RWPE2 (cell line): ENCODE data around the gene MED16.
"Not testable (repeated sequence)": the region's sequence is repeated elsewhere in the genome, so short reads cannot be mapped to it uniquely, and the experiment has no call there.

Experiments
- ATAC-seq: fragments of 200-7000 bp; cut with Tn5 transposase; 3 replicates; pipeline ENCODE4 v1.9.1; 2021; ENCODE audit warnings: low read depth
- DNase-seq: peaks from one replicate; pipeline ENCODE4 v3.0.0-alpha.2; 2020; ENCODE audit warnings: low spot score
- H3K27ac ChIP-seq: fragments of 450-650 bp; 2 replicates; pipeline ENCODE4 v1.5.1; 2017; ENCODE audit warnings: mild to moderate bottlenecking; ENCODE audit not compliant: poor library complexity, severe bottlenecking
- H3K27me3 ChIP-seq: fragments of 250-450 bp; sonication (Bioruptor Pico); 2 replicates; pipeline ENCODE4 v1.5.1; 2021; ENCODE audit warnings: mild to moderate bottlenecking, moderate library complexity; ENCODE audit not compliant: insufficient read depth, poor library complexity, severe bottlenecking
- H3K36me3 ChIP-seq: fragments of 250-450 bp; sonication (Bioruptor Pico); 2 replicates; pipeline ENCODE4 v1.5.1; 2020; ENCODE audit warnings: low read depth, mild to moderate bottlenecking, moderate library complexity
- H3K4me1 ChIP-seq: fragments of 250-450 bp; sonication (Bioruptor Pico); 2 replicates; pipeline ENCODE4 v1.5.1; 2021; ENCODE audit warnings: mild to moderate bottlenecking, moderate library complexity; ENCODE audit not compliant: insufficient read depth, poor library complexity, severe bottlenecking
- H3K4me3 ChIP-seq: fragments of 250-450 bp; sonication (Bioruptor Pico); 2 replicates; pipeline ENCODE4 v1.5.1; 2021; ENCODE audit warnings: mild to moderate bottlenecking, moderate library complexity; ENCODE audit not compliant: severe bottlenecking
- H3K9me3 ChIP-seq: fragments of 250-450 bp; sonication (Bioruptor Pico); 2 replicates; pipeline ENCODE4 v1.5.1; 2021; ENCODE audit warnings: mild to moderate bottlenecking, moderate library complexity; ENCODE audit not compliant: severe bottlenecking
- CTCF ChIP-seq: fragments of 450-650 bp; IDR thresholded peaks from one replicate; pipeline ENCODE4 v1.5.1; 2017; ENCODE audit warnings: mild to moderate bottlenecking, moderate library complexity; ENCODE audit not compliant: poor library complexity, severe bottlenecking

MED16 gene

GRCh38 chr19:853014-853585 lies 39.9 kb downstream of the MED16 start:
- H3K4me3 ChIP-seq = no peak overlapping the region
- ATAC-seq = no peak
- H3K9me3 ChIP-seq = no peaks in the 10 kb centered on the region
- H3K27me3 ChIP-seq = peaks cover 16% of the 10 kb centered on the region
- no peak for DNase-seq
- H3K27ac ChIP-seq = no peak overlapping the region
- TF ChIP-seq CTCF = no peak
- H3K4me1 ChIP-seq = no peaks in the 10 kb centered on the region
- H3K36me3 ChIP-seq = no peaks in the 10 kb centered on the region

- peaks cover 22% of the 10 kb centered on the region for H3K27me3 ChIP-seq
- no peaks in the 10 kb centered on the region for H3K4me1 ChIP-seq
- H3K36me3 ChIP-seq = no peaks in the 10 kb centered on the region
Observed at GRCh38 chr19:852136-853013, 40.6 kb downstream of the MED16 start, which contains the start of gene ELANE. Gene ELANE (plus strand): TSS chr19:852303. CDS start chr19:852329, 26 bp downstream.

GRCh38 chr19:850979-851335 lies 42.0 kb downstream of the MED16 start:
- Histone ChIP-seq H3K27ac (no peak overlapping the region), H3K4me3 (no peak overlapping the region), H3K4me1 (no peaks in the 10 kb centered on the region), H3K9me3 (no peaks in the 10 kb centered on the region), H3K36me3 (no peaks in the 10 kb centered on the region), H3K27me3 (peaks cover 30% of the 10 kb centered on the region)
- TF ChIP-seq CTCF = no peak
- DNase-seq = no peak
- no peak; the same call in 2 of the 3 replicates for ATAC-seq

More at GRCh38 chr19:852136-853013, 40.6 kb downstream of the MED16 start, which contains the start of gene ELANE:
- Histone ChIP-seq H3K9me3 (no peaks in the 10 kb centered on the region), H3K27ac (no peak within 1 kb of the TSS), H3K4me3 (no peak within 1 kb of the TSS)
- ATAC-seq (no peak), DNase-seq (peak; percentile 63)
- TF ChIP-seq CTCF = no peak

GRCh38 chr19:850221-850978 lies 42.6 kb downstream of the MED16 start:
- Histone ChIP-seq H3K27me3 (peaks cover 30% of the 10 kb centered on the region), H3K4me3 (no peak overlapping the region), H3K36me3 (no peaks in the 10 kb centered on the region), H3K9me3 (no peaks in the 10 kb centered on the region), H3K4me1 (no peaks in the 10 kb centered on the region), H3K27ac (no peak overlapping the region)
- ATAC-seq (peak; percentile 56), DNase-seq (peak; percentile 64)
- TF ChIP-seq CTCF = no peak

- not testable (repeated sequence) for ATAC-seq, H3K27ac ChIP-seq, H3K4me1 ChIP-seq, H3K36me3 ChIP-seq, H3K9me3 ChIP-seq, H3K4me3 ChIP-seq, DNase-seq
- peaks cover 40% of the 10 kb centered on the region for H3K27me3 ChIP-seq
Observed at GRCh38 chr19:849195-849594, 43.8 kb downstream of the MED16 start.
